ENCODE measurements around the gene CNOT1.
A peak's percentile ranks its signal among the peaks of the same experiment; 100 is the strongest.

- TF ChIP-seq CTCF (conservative IDR thresholded peaks at IDR 0.05; ENCODE audit: low read length) (peak; percentile 31), EZH2phosphoT487 (IDR thresholded peaks at IDR 0.05; ENCODE audit: borderline replicate concordance) (no peak)
Measured at GRCh38 chr16:58507195-58507962, 122.2 kb downstream of the CNOT1 start.

All from Loucy (cell line).